ENCODE results near the gene TIAM2. TPM values are rescaled to one million over a fixed set of nuclear protein-coding genes. Genes with fewer than 3 reads are reported as not detected.

Gene TIAM2
- total RNA-seq, 2 experiments from 2014 or later, result 4.4 to 5.3 TPM

DNA sequence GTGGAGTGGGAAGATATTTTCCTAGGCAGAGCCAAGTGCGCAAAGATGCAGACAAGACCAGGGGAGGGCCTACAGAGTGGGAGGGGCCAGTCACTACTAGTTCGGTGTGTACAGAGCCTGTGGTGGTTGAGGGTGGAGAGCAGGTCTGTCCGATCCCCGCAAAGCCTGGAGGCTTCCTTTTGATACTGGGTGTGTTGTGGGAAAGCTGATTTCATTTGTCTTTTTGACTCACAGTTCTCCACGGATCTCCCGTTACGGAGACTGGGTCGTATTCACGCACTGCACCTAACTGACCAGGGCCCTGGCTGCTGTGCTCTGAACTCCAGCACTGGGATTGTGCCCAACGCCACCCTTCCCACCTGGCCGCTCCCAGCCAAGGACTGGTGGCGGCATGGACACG, 1.4 kb upstream of the TIAM2 start:
- no peak overlapping the region for H3K4me3 Mint-ChIP-seq
- H3K4me1 ChIP-seq (ENCODE audit: insufficient read depth, low read length), result peaks cover 6% of the 10 kb centered on the region
- H3K4me3 ChIP-seq (ENCODE audit: low read length), result no peak overlapping the region
- TF ChIP-seq, protein P1, sequence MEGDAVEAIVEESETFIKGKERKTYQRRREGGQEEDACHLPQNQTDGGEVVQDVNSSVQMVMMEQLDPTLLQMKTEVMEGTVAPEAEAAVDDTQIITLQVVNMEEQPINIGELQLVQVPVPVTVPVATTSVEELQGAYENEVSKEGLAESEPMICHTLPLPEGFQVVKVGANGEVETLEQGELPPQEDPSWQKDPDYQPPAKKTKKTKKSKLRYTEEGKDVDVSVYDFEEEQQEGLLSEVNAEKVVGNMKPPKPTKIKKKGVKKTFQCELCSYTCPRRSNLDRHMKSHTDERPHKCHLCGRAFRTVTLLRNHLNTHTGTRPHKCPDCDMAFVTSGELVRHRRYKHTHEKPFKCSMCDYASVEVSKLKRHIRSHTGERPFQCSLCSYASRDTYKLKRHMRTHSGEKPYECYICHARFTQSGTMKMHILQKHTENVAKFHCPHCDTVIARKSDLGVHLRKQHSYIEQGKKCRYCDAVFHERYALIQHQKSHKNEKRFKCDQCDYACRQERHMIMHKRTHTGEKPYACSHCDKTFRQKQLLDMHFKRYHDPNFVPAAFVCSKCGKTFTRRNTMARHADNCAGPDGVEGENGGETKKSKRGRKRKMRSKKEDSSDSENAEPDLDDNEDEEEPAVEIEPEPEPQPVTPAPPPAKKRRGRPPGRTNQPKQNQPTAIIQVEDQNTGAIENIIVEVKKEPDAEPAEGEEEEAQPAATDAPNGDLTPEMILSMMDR (IDR thresholded peaks at IDR 0.05), result no peak
- no peak overlapping the region for H3K27ac ChIP-seq (ENCODE audit: low read depth in 1 of 2, low read length in 2 of 2)
- H3K9me3 ChIP-seq (ENCODE audit: control insufficient read depth in 1 of 2, insufficient read depth in 1 of 2, low read length in 2 of 2), result no peaks in the 10 kb centered on the region
- no peak for ATAC-seq (ENCODE audit: poor library complexity)
- H3K4me1 Mint-ChIP-seq (ENCODE audit: low read depth), result peaks cover 5% of the 10 kb centered on the region
- no peaks in the 10 kb centered on the region for H3K36me3 ChIP-seq (ENCODE audit: insufficient read depth, low read length)
- no peaks in the 10 kb centered on the region for H3K9me3 Mint-ChIP-seq
- no peak for DNase-seq
- H3K27me3 Mint-ChIP-seq, result peaks cover 28% of the 10 kb centered on the region
- ChIA-PET POLR2A (no interaction called here), CTCF (no interaction called here)
- intact Hi-C loops (cut with DNase I, micrococcal nuclease), result no loop called here
- H3K27me3 ChIP-seq (ENCODE audit: control insufficient read depth in 1 of 2, insufficient read depth in 2 of 2, low read length in 2 of 2), result peaks cover 7 to 24% of the 10 kb centered on the region in 2 experiments
- no peaks in the 10 kb centered on the region for H3K36me3 Mint-ChIP-seq (ENCODE audit: low read depth)
- no peak overlapping the region for H3K27ac Mint-ChIP-seq

DNA sequence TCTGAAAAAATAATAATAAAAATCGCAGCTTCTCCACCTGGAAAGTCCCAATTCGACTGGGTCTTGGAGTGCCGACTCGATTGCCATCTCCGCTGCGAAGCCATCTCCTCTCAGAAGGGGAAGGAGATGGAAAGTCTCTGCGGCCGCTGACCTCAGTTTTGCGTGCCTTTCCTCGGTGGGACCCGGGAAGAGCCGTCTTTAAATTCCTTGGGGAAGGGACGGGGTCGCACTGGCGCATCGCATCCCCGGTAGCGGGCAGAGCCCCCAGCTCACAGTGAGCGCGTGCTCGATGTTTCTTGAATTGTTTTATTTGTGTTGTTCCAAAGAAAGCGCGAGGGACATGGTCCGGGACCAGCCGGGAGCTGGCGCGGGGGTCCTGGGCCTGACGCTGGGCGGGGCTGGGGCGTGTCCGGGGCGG, 270 bp upstream of the TIAM2 start:
- DNase-seq, result no peak
- Histone ChIP-seq H3K4me1 (ENCODE audit: insufficient read depth, low read length) (peaks cover 6% of the 10 kb centered on the region), H3K27ac (ENCODE audit: low read depth in 1 of 2, low read length in 2 of 2) (no peak overlapping the region), H3K4me3 (ENCODE audit: low read length) (no peak overlapping the region), H3K9me3 (ENCODE audit: control insufficient read depth in 1 of 2, insufficient read depth in 1 of 2, low read length in 2 of 2) (no peaks in the 10 kb centered on the region), H3K36me3 (ENCODE audit: insufficient read depth, low read length) (no peaks in the 10 kb centered on the region), H3K27me3 (ENCODE audit: control insufficient read depth in 1 of 2, insufficient read depth in 2 of 2, low read length in 2 of 2) (peaks cover 7 to 26% of the 10 kb centered on the region in 2 experiments)
- Mint-ChIP-seq H3K36me3 (ENCODE audit: low read depth) (no peaks in the 10 kb centered on the region), H3K27ac (no peak overlapping the region), H3K27me3 (peaks cover 31% of the 10 kb centered on the region), H3K4me1 (ENCODE audit: low read depth) (peaks cover 5% of the 10 kb centered on the region), H3K4me3 (no peak overlapping the region), H3K9me3 (no peaks in the 10 kb centered on the region)
- TF ChIP-seq, protein P1 (IDR thresholded peaks at IDR 0.05), result no peak
- ATAC-seq (ENCODE audit: poor library complexity), result no peak
- intact Hi-C loops (cut with DNase I, micrococcal nuclease), result no loop called here
- ChIA-PET POLR2A (no interaction called here), CTCF (no interaction called here)

GRCh38 chr6:154996016-154996590, 988 bp downstream of the TIAM2 start:
- Histone ChIP-seq H3K4me3 (ENCODE audit: low read length) (no peak overlapping the region), H3K27me3 (ENCODE audit: control insufficient read depth in 1 of 2, insufficient read depth in 2 of 2, low read length in 2 of 2) (peaks cover 7 to 26% of the 10 kb centered on the region in 2 experiments), H3K27ac (ENCODE audit: low read depth in 1 of 2, low read length in 2 of 2) (no peak overlapping the region), H3K36me3 (ENCODE audit: insufficient read depth, low read length) (no peaks in the 10 kb centered on the region), H3K4me1 (ENCODE audit: insufficient read depth, low read length) (peaks cover 6% of the 10 kb centered on the region), H3K9me3 (ENCODE audit: control insufficient read depth in 1 of 2, insufficient read depth in 1 of 2, low read length in 2 of 2) (no peaks in the 10 kb centered on the region)
- H3K9me3 Mint-ChIP-seq, result no peaks in the 10 kb centered on the region
- no peak for DNase-seq
- POLR2A ChIA-PET, result no interaction called here
- H3K4me1 Mint-ChIP-seq (ENCODE audit: low read depth), result peaks cover 5% of the 10 kb centered on the region
- no peaks in the 10 kb centered on the region for H3K36me3 Mint-ChIP-seq (ENCODE audit: low read depth)
- TF ChIP-seq, protein P1 (IDR thresholded peaks at IDR 0.05), result no peak
- CTCF ChIA-PET, result no interaction called here
- H3K27me3 Mint-ChIP-seq, result peaks cover 33% of the 10 kb centered on the region
- intact Hi-C loops (cut with DNase I, micrococcal nuclease), result no loop called here
- no peak for ATAC-seq (ENCODE audit: poor library complexity)
- no peak overlapping the region for H3K4me3 Mint-ChIP-seq
- no peak overlapping the region for H3K27ac Mint-ChIP-seq

Data from CD4-positive, alpha-beta T cell (primary cell).